HepG2 (cell line): ENCODE results near the gene TP53BP2. TPM values are rescaled to one million over a fixed set of nuclear protein-coding genes. Genes with fewer than 3 reads are reported as not detected.

Experiments
- ATAC-seq: fragments of 200-7000 bp; cut with Tn5 transposase; 3 replicates; pipeline ENCODE4 v1.9.1; 2020; ENCODE audit warnings: mild to moderate bottlenecking, moderate library complexity
- BruUV-seq: library from RNA; stranded (reverse); fragments of 400-500 nt; replicated peaks from 2 replicates; lab custom pipeline; 2021; lab: Mats Ljungman, UMichigan
- CTCF ChIA-PET: fragments of 300-600 bp; formaldehyde crosslinking; extraction: SDS; loops from one replicate; lab custom pipeline; 2021; ENCODE audit warnings: low total read pairs, inconsistent platforms, low intra/inter-chr PET ratio; lab: Yijun Ruan, JAX
- POLR2A ChIA-PET: fragments of 350-600 bp; sonication (Branson Sonifier 250); formaldehyde crosslinking; loops from one replicate; lab custom pipeline; 2020; ENCODE audit warnings: antibody characterized with exemption, inconsistent platforms; lab: Yijun Ruan, JAX
- DNase-seq: peaks from one replicate; pipeline ENCODE4 v3.0.0-alpha.2; 2015; ENCODE audit warnings: low spot score
- FAIRE-seq: peaks from 3 replicates; lab custom pipeline; 2011; peaks lifted over from hg19 to GRCh38; lab: Jason Lieb, UNC
- H2AFZ ChIP-seq: one replicate; pipeline ENCODE4 v1.6.1; 2011; ENCODE audit warnings: low read length, inconsistent platforms
- H3K27ac ChIP-seq: fragments of 300-600 bp; 3 replicates; pipeline ENCODE4 v1.8.0; 2011; ENCODE audit warnings: mixed run types, mild to moderate bottlenecking, mixed read lengths, low read length, inconsistent platforms; ENCODE audit not compliant: insufficient read depth; ENCODE audit errors: extremely low read length
- H3K27me3 ChIP-seq, 2 experiments: fragments of 200-600 bp in 1 of 2; 2 replicates in 1 of 2; 3 replicates in 1 of 2; pipeline versions ENCODE4 v1.6.0 to v1.8.0; 2011; ENCODE audit warnings: low read length in 2 of 2, mild to moderate bottlenecking in 2 of 2, moderate library complexity in 2 of 2, inconsistent platforms in 1 of 2; ENCODE audit not compliant: insufficient read depth in 2 of 2, control insufficient read depth in 1 of 2
- H3K36me3 ChIP-seq, 2 experiments: fragments of 200-600 bp in 1 of 2; replicated peaks in 1 of 2; 2 replicates in 1 of 2; 3 replicates in 1 of 2; pipeline versions ENCODE4 v1.5.1 to v1.8.0; 2011; ENCODE audit warnings: low read length in 2 of 2, inconsistent platforms in 1 of 2; ENCODE audit not compliant: insufficient read depth in 2 of 2, control insufficient read depth in 1 of 2
- H3K4me1 ChIP-seq: 2 replicates; pipeline ENCODE4 v1.5.1; 2012; ENCODE audit warnings: low read length, inconsistent platforms; ENCODE audit not compliant: insufficient read depth
- H3K4me2 ChIP-seq: 2 replicates; pipeline ENCODE4 v1.6.0; 2011; ENCODE audit warnings: low read depth, low read length, inconsistent platforms
- H3K4me3 ChIP-seq, 3 experiments: fragments of 200-600 bp in 1 of 3; sonication (generic), shearing (Covaris generic) in 1 of 3; replicated peaks in 1 of 3; 2 replicates each; pipeline ENCODE4 v1.5.1; 2011 to 2016; ENCODE audit warnings: low read length in 3 of 3, inconsistent platforms in 2 of 3, low read depth in 2 of 3, mild to moderate bottlenecking in 2 of 3, control low read depth in 1 of 3, mixed read lengths in 1 of 3; ENCODE audit not compliant: insufficient read depth in 1 of 3
- H3K79me2 ChIP-seq: one replicate; pipeline ENCODE4 v1.6.1; 2011; ENCODE audit warnings: low read length, inconsistent platforms; ENCODE audit not compliant: insufficient read depth
- H3K9ac ChIP-seq: 2 replicates; pipeline ENCODE4 v1.6.0; 2011; ENCODE audit warnings: mild to moderate bottlenecking, low read depth, low read length, inconsistent platforms; ENCODE audit not compliant: insufficient read depth
- H3K9me3 ChIP-seq: 2 replicates; pipeline ENCODE4 v1.5.1; 2012; ENCODE audit warnings: mild to moderate bottlenecking, low read length
- H4K20me1 ChIP-seq: 2 replicates; pipeline ENCODE4 v1.6.0; 2011; ENCODE audit warnings: inconsistent platforms, mild to moderate bottlenecking, low read length, moderate library complexity; ENCODE audit not compliant: insufficient read depth
- GABPB1 ChIP-seq: IDR thresholded peaks from 2 replicates; pipeline ENCODE4 v1.6.1; 2016; ENCODE audit warnings: mild to moderate bottlenecking, missing genetic modification reagents, moderate library complexity, missing compliant biosample characterization
- HDAC6 ChIP-seq: fragments of 200-600 bp; sonication (generic); IDR thresholded peaks from 2 replicates; pipeline ENCODE4 v1.7.0; 2017; ENCODE audit warnings: mild to moderate bottlenecking, antibody characterized with exemption, low read length, low read depth
- HOXA9 ChIP-seq: sonication (generic); formaldehyde crosslinking; IDR thresholded peaks from 2 replicates; pipeline ENCODE4 v1.8.1; 2022; ENCODE audit warnings: missing genetic modification reagents, mild to moderate bottlenecking, moderate library complexity, borderline replicate concordance
- JUN ChIP-seq: sonication (generic); formaldehyde crosslinking; IDR thresholded peaks from 2 replicates; pipeline ENCODE4 v1.4.0; 2020; ENCODE audit warnings: mild to moderate bottlenecking, missing genetic modification reagents
- NAIF1 ChIP-seq: sonication (generic); formaldehyde crosslinking; IDR thresholded peaks from 2 replicates; pipeline ENCODE4 v1.5.0; 2020; ENCODE audit warnings: mild to moderate bottlenecking, missing genetic modification reagents, borderline replicate concordance
- NFYB ChIP-seq: sonication (generic); formaldehyde crosslinking; IDR thresholded peaks from 2 replicates; pipeline ENCODE4 v1.4.0; 2020; ENCODE audit warnings: missing genetic modification reagents
- SOX13 ChIP-seq, 3 experiments: fragments of 450-650 bp in 1 of 3; sonication (generic) in 1 of 3; formaldehyde crosslinking in 1 of 3; IDR thresholded peaks in 2 of 3; conservative IDR thresholded peaks in 1 of 3; 2 replicates each; pipeline versions ENCODE4 v1.5.0 to v1.6.1; 2016 to 2020; ENCODE audit warnings: antibody characterized with exemption in 1 of 3, mild to moderate bottlenecking in 1 of 3, missing compliant biosample characterization in 1 of 3, missing genetic modification reagents in 1 of 3, moderate library complexity in 1 of 3
- ZNF180 ChIP-seq: sonication (generic); formaldehyde crosslinking; IDR thresholded peaks from 2 replicates; pipeline ENCODE4 v1.4.0; 2020; ENCODE audit warnings: low read depth, missing genetic modification reagents, borderline replicate concordance
- ZNF546 ChIP-seq: sonication (generic); formaldehyde crosslinking; conservative IDR thresholded peaks from 2 replicates; pipeline ENCODE4 v1.8.1; 2023; ENCODE audit warnings: mild to moderate bottlenecking, missing genetic modification reagents
- ZNF670 ChIP-seq: sonication (generic); formaldehyde crosslinking; IDR thresholded peaks from 2 replicates; pipeline ENCODE4 v1.8.0; 2022; ENCODE audit warnings: mild to moderate bottlenecking, missing genetic modification reagents, borderline replicate concordance
- ZZZ3 ChIP-seq: sonication (generic); formaldehyde crosslinking; IDR thresholded peaks from 2 replicates; pipeline ENCODE4 v1.4.0; 2020; ENCODE audit warnings: missing genetic modification reagents, mild to moderate bottlenecking, borderline replicate concordance
- WGBS: methylation state at CpG from one replicate; pipeline ENCODE4 v1.1.6; 2017; ENCODE audit warnings: low lambda C conversion rate; 5-methylcytosine and 5-hydroxymethylcytosine counted together
- in situ Hi-C: cut with HindIII; loops from 2 replicates; pipeline ENCODE4 v1.10.0; 2017; ENCODE audit warnings: low pct_unique_long_range_greater_than_20kb; ENCODE audit not compliant: extremely low pct_ligation_motif_present
- intact Hi-C: fragments of 100-400 bp; cut with micrococcal nuclease; formaldehyde crosslinking; loops from one replicate; pipeline ENCODE4 v1.10.0; 2022; ENCODE audit not compliant: unreplicated experiment
- polyA plus RNA-seq, 8 experiments: library from polyadenylated mRNA; depleted of rRNA in 3 of 8; stranded (reverse) in 7 of 8; unstranded in 1 of 8; fragments of >200 nt; fragmentation: Illumina TruSeq in 4 of 8; extraction: Trizol in 4 of 8; gene quantifications; 2 replicates each; pipeline versions ENCODE4 v1.2.1 to v1.2.3, GENCODE V29; 2011 to 2016; ENCODE audit warnings: low read depth in 4 of 8, missing spikeins in 1 of 8, mixed read lengths in 1 of 8; ENCODE audit not compliant: insufficient read depth in 1 of 8
- total RNA-seq, 5 experiments: library from RNA; depleted of rRNA; stranded (reverse); fragments of >200 nt; fragmentation: Illumina TruSeq; extraction: Trizol; gene quantifications; 2 replicates each; pipeline ENCODE4 v1.2.3, GENCODE V29; 2016; ENCODE audit warnings: low read depth in 1 of 5
- TF ChIP-seq, protein P1 (sequence below): IDR thresholded peaks from 2 replicates; pipeline ENCODE4 v1.6.1; 2016; ENCODE audit warnings: mild to moderate bottlenecking
- TF ChIP-seq, protein P2 (sequence below): sonication (generic); formaldehyde crosslinking; IDR thresholded peaks from 2 replicates; pipeline ENCODE4 v1.8.1; 2023; ENCODE audit warnings: mild to moderate bottlenecking, inconsistent platforms, moderate library complexity, missing genetic modification reagents, borderline replicate concordance

Gene TP53BP2
- total and polyA plus RNA-seq, 2 of the 13 experiments (the other 11 are each of a cell fraction or from before 2014, with no cell fraction given): 10.0 to 14.0 TPM

DNA sequence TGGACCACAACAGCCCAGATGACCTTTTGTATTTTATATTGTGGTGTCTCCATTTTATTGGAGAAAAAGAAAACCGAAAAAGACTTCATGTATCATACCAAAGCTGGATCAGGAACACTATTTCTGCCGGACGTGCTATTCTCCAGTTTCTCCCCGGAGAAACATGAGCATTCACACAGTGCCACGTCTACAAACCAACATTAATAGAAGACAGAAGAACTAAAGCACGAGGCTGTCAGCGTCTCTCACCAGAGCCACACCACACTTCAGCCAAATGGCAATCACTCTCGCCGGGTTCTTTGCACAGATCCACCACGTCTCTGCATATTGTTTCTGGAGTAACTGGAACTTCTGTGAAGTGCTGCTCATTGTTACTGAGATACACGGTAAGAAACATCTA is 24.8 kb downstream of the TP53BP2 start (continued):
- TF ChIP-seq, protein P1, sequence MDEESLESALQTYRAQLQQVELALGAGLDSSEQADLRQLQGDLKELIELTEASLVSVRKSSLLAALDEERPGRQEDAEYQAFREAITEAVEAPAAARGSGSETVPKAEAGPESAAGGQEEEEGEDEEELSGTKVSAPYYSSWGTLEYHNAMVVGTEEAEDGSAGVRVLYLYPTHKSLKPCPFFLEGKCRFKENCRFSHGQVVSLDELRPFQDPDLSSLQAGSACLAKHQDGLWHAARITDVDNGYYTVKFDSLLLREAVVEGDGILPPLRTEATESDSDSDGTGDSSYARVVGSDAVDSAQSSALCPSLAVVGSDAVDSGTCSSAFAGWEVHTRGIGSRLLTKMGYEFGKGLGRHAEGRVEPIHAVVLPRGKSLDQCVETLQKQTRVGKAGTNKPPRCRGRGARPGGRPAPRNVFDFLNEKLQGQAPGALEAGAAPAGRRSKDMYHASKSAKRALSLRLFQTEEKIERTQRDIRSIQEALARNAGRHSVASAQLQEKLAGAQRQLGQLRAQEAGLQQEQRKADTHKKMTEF (CRISPR knock-in tag): no peak
- no peak for TF ChIP-seq HOXA9
- no peak for TF ChIP-seq ZNF180
- TF ChIP-seq SOX13 (IDR thresholded peaks at IDR 0.05): no peak
- no peak for TF ChIP-seq SOX13 (CRISPR knock-in tag; conservative IDR thresholded peaks at IDR 0.05 in 1 of 2, IDR thresholded peaks at IDR 0.05 in 1 of 2)
- TF ChIP-seq HDAC6: no peak
- TF ChIP-seq ZZZ3: no peak

DNA sequence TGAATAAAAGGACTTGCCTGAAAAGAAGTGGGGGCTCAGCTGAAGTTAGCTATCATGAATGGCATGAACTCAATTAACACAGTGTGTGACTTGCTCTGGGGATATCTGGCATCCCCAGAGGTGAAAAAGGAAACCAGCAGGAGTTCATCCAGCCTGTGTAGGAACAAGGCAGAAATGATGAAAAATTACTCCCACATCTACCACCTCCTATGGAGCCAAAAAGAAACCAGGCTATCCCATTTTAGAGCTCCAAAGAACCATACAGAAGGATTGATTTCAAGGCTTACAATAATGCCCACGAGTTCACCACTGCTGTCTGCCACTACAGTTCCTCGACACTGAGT is 25.3 kb downstream of the TP53BP2 start:
- H3K27ac ChIP-seq: no peak overlapping the region
- FAIRE-seq (no peak), DNase-seq (no peak), ATAC-seq (no peak)
- H3K79me2 ChIP-seq: peaks cover 25% of the 10 kb centered on the region
- ChIA-PET POLR2A (no interaction called here), CTCF (no interaction called here)
- TSS peak; percentile 29 for BruUV-seq
- H3K9ac ChIP-seq: no peak overlapping the region
- no peaks in the 10 kb centered on the region for H3K9me3 ChIP-seq
- no peaks in the 10 kb centered on the region for H4K20me1 ChIP-seq
- no peak overlapping the region for H3K4me3 ChIP-seq
- H3K4me2 ChIP-seq: no peak overlapping the region
- no peak for TF ChIP-seq NFYB (CRISPR knock-in tag)
- TF ChIP-seq NAIF1 (CRISPR knock-in tag): no peak
- TF ChIP-seq ZNF546 (CRISPR knock-in tag): no peak
- TF ChIP-seq ZNF670: no peak
- TF ChIP-seq, protein P2, sequence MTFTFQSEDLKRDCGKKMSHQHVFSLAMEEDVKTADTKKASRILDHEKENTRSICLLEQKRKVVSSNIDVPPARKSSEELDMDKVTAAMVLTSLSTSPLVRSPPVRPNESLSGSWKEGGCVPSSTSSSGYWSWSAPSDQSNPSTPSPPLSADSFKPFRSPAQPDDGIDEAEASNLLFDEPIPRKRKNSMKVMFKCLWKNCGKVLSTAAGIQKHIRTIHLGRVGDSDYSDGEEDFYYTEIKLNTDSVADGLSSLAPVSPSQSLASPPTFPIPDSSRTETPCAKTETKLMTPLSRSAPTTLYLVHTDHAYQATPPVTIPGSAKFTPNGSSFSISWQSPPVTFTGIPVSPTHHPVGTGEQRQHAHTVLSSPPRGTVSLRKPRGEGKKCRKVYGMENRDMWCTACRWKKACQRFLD (CRISPR knock-in tag): no peak
- TF ChIP-seq GABPB1 (CRISPR knock-in tag): no peak
- TF ChIP-seq JUN (CRISPR knock-in tag): no peak
- H3K36me3 ChIP-seq: peaks cover 4 to 8% of the 10 kb centered on the region in 2 experiments; a peak in 3 of 5 replicates
- H3K4me1 ChIP-seq: peaks cover 6% of the 10 kb centered on the region; the same call in 1 of the 2 replicates
- H3K27me3 ChIP-seq: no peaks in the 10 kb centered on the region
- H2AFZ ChIP-seq: no peak overlapping the region
- in situ Hi-C loops (no loop called here), intact Hi-C loops (no loop called here)
- 97% methylated on average over 2 of the region's 2 CpGs for WGBS
